SK-N-SH (cell line): Measurements from ENCODE around the gene LRMDA. TPM values are rescaled to one million over a fixed set of nuclear protein-coding genes. Genes with fewer than 3 reads are reported as not detected.

ENCODE experiments used
- CTCF ChIA-PET: fragments of 300-600, 350-600 bp; formaldehyde crosslinking; extraction: SDS; loops from one replicate; lab custom pipeline; 2021; lab: Yijun Ruan, JAX
- POLR2A ChIA-PET: fragments of 350-600 bp; sonication (Branson Sonifier 250); formaldehyde crosslinking; extraction: SDS; loops from one replicate; lab custom pipeline; 2020; ENCODE audit warnings: antibody characterized with exemption, inconsistent platforms; lab: Yijun Ruan, JAX
- DNase-seq: peaks from one replicate; pipeline ENCODE4 v3.0.0; 2012
- H2AFZ ChIP-seq: fragments of 200-600 bp; sonication (generic); 2 replicates; pipeline ENCODE4 v1.8.1; 2016; ENCODE audit warnings: antibody characterized with exemption, mild to moderate bottlenecking, low read depth
- H3F3A ChIP-seq: fragments of 200-600 bp; sonication (generic); replicated peaks from 2 replicates; pipeline ENCODE3; 2016; ENCODE audit warnings: antibody characterized with exemption, mild to moderate bottlenecking; ENCODE audit not compliant: insufficient read depth
- H3K27ac ChIP-seq, 2 experiments: fragments of 200-500 bp in 1 of 2; fragments of 200-600 bp in 1 of 2; sonication (Bioruptor generic) in 1 of 2; sonication (generic), shearing (Covaris generic) in 1 of 2; 2 replicates each; pipeline versions ENCODE4 v1.5.1 to v1.6.1; 2014 to 2016; ENCODE audit warnings: low read depth in 2 of 2, inconsistent platforms in 1 of 2, low read length in 1 of 2, mild to moderate bottlenecking in 1 of 2, mixed read lengths in 1 of 2
- H3K27me3 ChIP-seq: fragments of 200-600 bp; sonication (generic), shearing (Covaris generic); 2 replicates; pipeline ENCODE4 v1.6.1; 2016; ENCODE audit warnings: mixed run types; ENCODE audit not compliant: insufficient read depth
- H3K36me3 ChIP-seq, 2 experiments: fragments of 200-500 bp in 1 of 2; fragments of 200-600 bp in 1 of 2; sonication (Bioruptor generic) in 1 of 2; sonication (generic) in 1 of 2; replicated peaks in 1 of 2; 2 replicates each; pipeline versions ENCODE3 to v1.5.1; 2014 to 2016; ENCODE audit warnings: low read length in 1 of 2, mild to moderate bottlenecking in 1 of 2; ENCODE audit not compliant: insufficient read depth in 2 of 2, control insufficient read depth in 1 of 2
- H3K4me1 ChIP-seq, 2 experiments: fragments of 200-500 bp in 1 of 2; fragments of 200-600 bp in 1 of 2; sonication (Bioruptor generic) in 1 of 2; sonication (generic), shearing (Covaris generic) in 1 of 2; 2 replicates each; pipeline versions ENCODE4 v1.5.1 to v1.6.1; 2014 to 2016; ENCODE audit warnings: low read depth in 1 of 2, low read length in 1 of 2, mixed run types in 1 of 2; ENCODE audit not compliant: insufficient read depth in 2 of 2, control insufficient read depth in 1 of 2
- H3K4me2 ChIP-seq: fragments of 200-600 bp; sonication (generic), shearing (Covaris generic); 2 replicates; pipeline ENCODE4 v1.6.1; 2017; ENCODE audit warnings: mixed run types
- H3K4me3 ChIP-seq, 2 experiments: fragments of 200-500 bp in 1 of 2; fragments of 200-600 bp in 1 of 2; sonication (Bioruptor generic) in 1 of 2; sonication (generic), shearing (Covaris generic) in 1 of 2; 2 replicates each; pipeline versions ENCODE4 v1.5.1 to v1.8.1; 2014 to 2016; ENCODE audit warnings: low read depth in 2 of 2, inconsistent platforms in 1 of 2, low read length in 1 of 2, mild to moderate bottlenecking in 1 of 2, mixed read lengths in 1 of 2, moderate library complexity in 1 of 2
- H3K79me2 ChIP-seq: fragments of 200-600 bp; sonication (generic); 2 replicates; pipeline ENCODE4 v1.8.1; 2017; ENCODE audit warnings: mild to moderate bottlenecking; ENCODE audit not compliant: insufficient read depth
- H3K9ac ChIP-seq: fragments of 200-600 bp; sonication (generic); 2 replicates; pipeline ENCODE4 v1.6.1; 2017; ENCODE audit warnings: mixed run types
- H3K9me2 ChIP-seq: fragments of 200-600 bp; sonication (generic); 2 replicates; pipeline ENCODE4 v1.6.1; 2017; ENCODE audit warnings: mixed run types
- H3K9me3 ChIP-seq: fragments of 200-600 bp; sonication (generic); 2 replicates; pipeline ENCODE4 v1.6.1; 2017; ENCODE audit warnings: mixed run types, mild to moderate bottlenecking, moderate library complexity
- H4K20me1 ChIP-seq: fragments of 200-600 bp; sonication (generic); 2 replicates; pipeline ENCODE4 v1.6.1; 2017; ENCODE audit warnings: mild to moderate bottlenecking, mixed run types; ENCODE audit not compliant: insufficient read depth
- CHD2 ChIP-seq: fragments of 150-350 bp; IDR thresholded peaks from 2 replicates; pipeline ENCODE4 v1.6.1; 2018; ENCODE audit warnings: low read length; ENCODE audit not compliant: partially characterized antibody
- CTCF ChIP-seq: fragments of 200-600 bp; sonication (generic); IDR thresholded peaks from 2 replicates; pipeline ENCODE4 v1.6.1; 2017; ENCODE audit warnings: antibody characterized with exemption, mild to moderate bottlenecking, moderate library complexity
- ELF1 ChIP-seq: IDR thresholded peaks from 2 replicates; pipeline ENCODE4 v1.4.0; 2012
- EP300 ChIP-seq, 2 experiments: IDR thresholded peaks; 2 replicates each; pipeline versions ENCODE4 v1.4.0 to v1.6.1; 2012; ENCODE audit warnings: borderline replicate concordance in 1 of 2, low read depth in 1 of 2, low read length in 1 of 2
- EZH2phosphoT487 ChIP-seq: fragments of 200-600 bp; sonication (generic); IDR thresholded peaks from 2 replicates; pipeline ENCODE4 v1.6.1; 2017; ENCODE audit warnings: low read depth, mixed run types, mild to moderate bottlenecking, antibody characterized with exemption, moderate library complexity, borderline replicate concordance
- GATA2 ChIP-seq: sonication (generic); formaldehyde crosslinking; IDR thresholded peaks from 2 replicates; pipeline ENCODE4 v1.5.0; 2020; ENCODE audit warnings: mild to moderate bottlenecking, missing genetic modification reagents
- MAX ChIP-seq: IDR thresholded peaks from 2 replicates; pipeline ENCODE4 v1.4.0; 2012; ENCODE audit warnings: low read depth
- MEF2A ChIP-seq: IDR thresholded peaks from 2 replicates; pipeline ENCODE4 v1.4.0; 2012; ENCODE audit warnings: low read depth, borderline replicate concordance
- MXI1 ChIP-seq: IDR thresholded peaks from 2 replicates; pipeline ENCODE4 v1.6.1; 2012; ENCODE audit warnings: mild to moderate bottlenecking, low read depth, low read length, improper control_type of control experiment
- NFIC ChIP-seq: IDR thresholded peaks from 2 replicates; pipeline ENCODE4 v1.4.0; 2012; ENCODE audit warnings: borderline replicate concordance
- PBX3 ChIP-seq: IDR thresholded peaks from 2 replicates; pipeline ENCODE4; 2012
- RCOR1 ChIP-seq: fragments of 150-350 bp; IDR thresholded peaks from 2 replicates; pipeline ENCODE4 v1.6.1; 2017; ENCODE audit warnings: antibody characterized with exemption, low read length
- SMC3 ChIP-seq: IDR thresholded peaks from 2 replicates; pipeline ENCODE4 v1.6.1; 2012; ENCODE audit warnings: low read depth, low read length, improper control_type of control experiment
- TCF12 ChIP-seq: IDR thresholded peaks from 2 replicates; pipeline ENCODE4 v1.4.0; 2012
- TEAD4 ChIP-seq: IDR thresholded peaks from 2 replicates; pipeline ENCODE4 v1.4.0; 2012; ENCODE audit warnings: mild to moderate bottlenecking, borderline replicate concordance; ENCODE audit not compliant: insufficient read depth
- USF2 ChIP-seq: fragments of 150-350 bp; IDR thresholded peaks from 2 replicates; pipeline ENCODE4 v1.6.1; 2017; ENCODE audit warnings: antibody characterized with exemption, low read length, low read depth, borderline replicate concordance
- WGBS: methylation state at CpG from one replicate; pipeline ENCODE4 v1.1.6; 2017; ENCODE audit warnings: low lambda C conversion rate; 5-methylcytosine and 5-hydroxymethylcytosine counted together
- polyA plus RNA-seq, 3 experiments: library from polyadenylated mRNA; depleted of rRNA; stranded (reverse); fragments of >200 nt; gene quantifications; 2 replicates each; pipeline ENCODE4 v1.2.3, GENCODE V29; 2012

LRMDA gene
- polyA plus RNA-seq, 1 of the 3 experiments (the other 2 are of a cell fraction) = 0.95 TPM

GRCh38 chr10:75435291-75435690, 3.9 kb downstream of the LRMDA start:
- DNase-seq = no peak
- no peak for TF ChIP-seq MXI1
- TF ChIP-seq MEF2A = no peak
- no peak for TF ChIP-seq SMC3
- no peak for TF ChIP-seq EZH2phosphoT487
- TF ChIP-seq USF2 = no peak
- no peak for TF ChIP-seq ELF1
- no peak for TF ChIP-seq NFIC
- TF ChIP-seq PBX3 = no peak
- no peak for TF ChIP-seq RCOR1
- TF ChIP-seq EP300 (IDR thresholded peaks at IDR 0.05; ENCODE audit: borderline replicate concordance in 1 of 2, low read depth in 1 of 2, low read length in 1 of 2) = no peak
- Histone ChIP-seq H3K4me1 (peaks cover 0 to 3% of the 10 kb centered on the region in 2 experiments; a peak in 1 of 4 replicates), H4K20me1 (no peaks in the 10 kb centered on the region), H3F3A (no peaks in the 10 kb centered on the region), H3K4me2 (no peak overlapping the region), H3K27me3 (no peaks in the 10 kb centered on the region), H3K9ac (no peak overlapping the region), H3K4me3 (no peak overlapping the region), H3K27ac (no peak overlapping the region), H3K36me3 (no peaks in the 10 kb centered on the region), H3K9me3 (no peaks in the 10 kb centered on the region), H3K9me2 (no peaks in the 10 kb centered on the region), H3K79me2 (no peaks in the 10 kb centered on the region), H2AFZ (no peak overlapping the region)
- POLR2A ChIA-PET = no interaction called here
- 71% methylated on average over 2 of the region's 2 CpGs for WGBS
- CTCF ChIA-PET = interaction anchor here (0.6 to 0.8 kb wide), 2 partner anchors 12 to 14 kb away, joined by 3 read pairs; no protein-coding TSS in a partner anchor

- no peaks in the 10 kb centered on the region for H3K36me3 ChIP-seq
- no peaks in the 10 kb centered on the region for H3F3A ChIP-seq
- no peak overlapping the region for H3K9ac ChIP-seq
- ChIA-PET CTCF (no interaction called here), POLR2A (no interaction called here)
- H4K20me1 ChIP-seq = no peaks in the 10 kb centered on the region
- no peaks in the 10 kb centered on the region for H3K27me3 ChIP-seq
- H3K79me2 ChIP-seq = no peaks in the 10 kb centered on the region
- no peaks in the 10 kb centered on the region; a peak in 1 of 4 replicates for H3K4me1 ChIP-seq
- no peak overlapping the region for H2AFZ ChIP-seq
- H3K9me3 ChIP-seq = no peaks in the 10 kb centered on the region
- H3K9me2 ChIP-seq = no peaks in the 10 kb centered on the region
- no peak overlapping the region for H3K4me3 ChIP-seq
- no peak for DNase-seq
- H3K27ac ChIP-seq = no peak overlapping the region
- TF ChIP-seq TCF12 = no peak
- no peak for TF ChIP-seq EZH2phosphoT487
- TF ChIP-seq, all 33 proteins: peak for 0
- H3K4me2 ChIP-seq = no peak overlapping the region
Measured at GRCh38 chr10:75436896-75437295, 5.5 kb downstream of the LRMDA start.

GRCh38 chr10:75437693-75438092, 6.3 kb downstream of the LRMDA start:
- no peak for DNase-seq
- Histone ChIP-seq H4K20me1 (no peaks in the 10 kb centered on the region), H3F3A (no peaks in the 10 kb centered on the region), H3K27ac (no peak overlapping the region), H3K27me3 (no peaks in the 10 kb centered on the region), H3K4me1 (no peaks in the 10 kb centered on the region), H3K36me3 (no peaks in the 10 kb centered on the region), H3K9me2 (no peaks in the 10 kb centered on the region), H3K4me2 (no peak overlapping the region), H3K4me3 (no peak overlapping the region), H3K79me2 (no peaks in the 10 kb centered on the region), H3K9me3 (no peaks in the 10 kb centered on the region), H2AFZ (no peak overlapping the region), H3K9ac (no peak overlapping the region)
- 86% methylated on average over 3 of the region's 3 CpGs for WGBS
- ChIA-PET POLR2A (no interaction called here), CTCF (interaction anchor here (1.0 kb wide), 1 partner anchor 10 kb away, joined by 3 read pairs; no protein-coding TSS in a partner anchor)
- TF ChIP-seq CHD2 = no peak
- no peak for TF ChIP-seq PBX3
- no peak for TF ChIP-seq GATA2 (CRISPR knock-in tag)
- no peak for TF ChIP-seq ELF1
- no peak for TF ChIP-seq CTCF
- no peak for TF ChIP-seq TEAD4
- no peak for TF ChIP-seq MAX
- TF ChIP-seq RCOR1 = no peak
